HCT116 (cell line): Measurements from ENCODE around the gene FNDC3B. TPM values are rescaled to one million over a fixed set of nuclear protein-coding genes. Genes with fewer than 3 reads are reported as not detected.

Experiments used
- ATAC-seq: fragments of 200-7000 bp; cut with Tn5 transposase; 2 replicates; pipeline ENCODE4 v1.9.1; 2020; ENCODE audit warnings: mild to moderate bottlenecking, moderate library complexity
- BruUV-seq: library from RNA; stranded (reverse); fragments of 400-500 nt; replicated peaks from 2 replicates; lab custom pipeline; 2021; lab: Mats Ljungman, UMichigan
- CTCF ChIA-PET: fragments of 300-600 bp; sonication (Branson Sonifier 250); formaldehyde crosslinking; loops from one replicate; lab custom pipeline; 2021; ENCODE audit warnings: antibody characterized with exemption; lab: Charles Lee
- POLR2A ChIA-PET: fragments of 300-600, 350-600 bp; sonication (Branson Sonifier 250); formaldehyde crosslinking; loops from one replicate; lab custom pipeline; 2021; ENCODE audit warnings: antibody characterized with exemption; lab: Charles Lee
- RAD21 ChIA-PET, 2 experiments: fragments of 300-600 bp; sonication (Branson Sonifier 250); formaldehyde crosslinking; loops; one replicate each; lab custom pipeline; 2023; ENCODE audit warnings: low total read pairs in 2 of 2; ENCODE audit not compliant: uncharacterized antibody in 2 of 2, unreplicated experiment in 2 of 2, low non-redundant PET in 1 of 2; lab: Charles Lee
- DNase-seq: peaks from one replicate; pipeline ENCODE4 v3.0.0-alpha.2; 2010; ENCODE audit warnings: low read depth, low spot score
- H2AFZ ChIP-seq: fragments of 200-600 bp; shearing (Covaris generic), sonication (generic); 2 replicates; pipeline ENCODE4 v1.6.1; 2017; ENCODE audit warnings: low read depth, mixed run types, mixed read lengths, antibody characterized with exemption, low read length; ENCODE audit not compliant: poor library complexity, severe bottlenecking
- H3K27ac ChIP-seq: 2 replicates; pipeline ENCODE4 v1.5.1; 2012; ENCODE audit warnings: low read depth, low read length
- H3K27me3 ChIP-seq: fragments of 200-600 bp; sonication (generic); 2 replicates; pipeline ENCODE4 v1.6.1; 2016; ENCODE audit warnings: mixed run types, low read length, mixed read lengths; ENCODE audit not compliant: insufficient read depth
- H3K36me3 ChIP-seq, 2 experiments: fragments of 200-500 bp in 1 of 2; fragments of 200-600 bp in 1 of 2; sonication (Bioruptor generic) in 1 of 2; sonication (generic) in 1 of 2; 2 replicates each; pipeline versions ENCODE4 v1.5.1 to v1.6.1; 2014 to 2016; ENCODE audit warnings: low read length in 2 of 2, inconsistent platforms in 1 of 2, mixed read lengths in 1 of 2, mixed run types in 1 of 2; ENCODE audit not compliant: insufficient read depth in 2 of 2, control insufficient read depth in 1 of 2
- H3K4me1 ChIP-seq, 2 experiments: fragments of 200-600 bp in 1 of 2; sonication (generic) in 1 of 2; 2 replicates each; pipeline versions ENCODE4 v1.5.1 to v1.6.1; 2012 to 2017; ENCODE audit warnings: low read length in 2 of 2, inconsistent platforms in 1 of 2, mild to moderate bottlenecking in 1 of 2, mixed read lengths in 1 of 2, mixed run types in 1 of 2, moderate library complexity in 1 of 2; ENCODE audit not compliant: insufficient read depth in 2 of 2, control insufficient read depth in 1 of 2
- H3K4me2 ChIP-seq: fragments of 200-600 bp; sonication (generic); 2 replicates; pipeline ENCODE4 v1.6.1; 2017; ENCODE audit warnings: mixed run types, low read length, mixed read lengths
- H3K4me3 ChIP-seq, 2 experiments: fragments of 200-600 bp in 1 of 2; sonication (generic) in 1 of 2; replicated peaks in 1 of 2; 2 replicates each; pipeline ENCODE4 v1.5.1; 2011 to 2016; ENCODE audit warnings: low read length in 2 of 2, control low read depth in 1 of 2, low read depth in 1 of 2, mild to moderate bottlenecking in 1 of 2, mixed read lengths in 1 of 2, mixed run types in 1 of 2
- H3K79me2 ChIP-seq: fragments of 200-600 bp; sonication (generic); 2 replicates; pipeline ENCODE4 v1.6.1; 2017; ENCODE audit warnings: mild to moderate bottlenecking, mixed run types, low read length, moderate library complexity, mixed read lengths; ENCODE audit not compliant: insufficient read depth
- H3K9ac ChIP-seq: fragments of 200-600 bp; sonication (generic); 2 replicates; pipeline ENCODE4 v1.6.1; 2016; ENCODE audit warnings: low read length, mixed read lengths
- H3K9me2 ChIP-seq: fragments of 200-600 bp; sonication (generic), shearing (Covaris generic); 2 replicates; pipeline ENCODE4 v1.6.1; 2017; ENCODE audit warnings: mixed run types, mild to moderate bottlenecking, moderate library complexity; ENCODE audit not compliant: insufficient read depth
- H3K9me3 ChIP-seq, 2 experiments: fragments of 200-500 bp in 1 of 2; fragments of 200-600 bp in 1 of 2; sonication (Bioruptor generic) in 1 of 2; sonication (generic) in 1 of 2; 2 replicates each; pipeline ENCODE4 v1.6.1; 2014 to 2017; ENCODE audit warnings: low read length in 2 of 2, mixed read lengths in 2 of 2, inconsistent platforms in 1 of 2, low read depth in 1 of 2, mild to moderate bottlenecking in 1 of 2, mixed run types in 1 of 2, moderate library complexity in 1 of 2; ENCODE audit not compliant: control insufficient read depth in 1 of 2, insufficient read depth in 1 of 2
- H4K20me1 ChIP-seq: fragments of 200-600 bp; sonication (generic), shearing (Covaris generic); 2 replicates; pipeline ENCODE4 v1.6.1; 2017; ENCODE audit warnings: mixed run types, mild to moderate bottlenecking, moderate library complexity; ENCODE audit not compliant: insufficient read depth
- CBX3 ChIP-seq: IDR thresholded peaks from 2 replicates; pipeline ENCODE4 v1.6.1; 2012; ENCODE audit warnings: low read depth
- CEBPB ChIP-seq: IDR thresholded peaks from 2 replicates; pipeline ENCODE4 v1.6.1; 2012; ENCODE audit warnings: low read depth
- ELF1 ChIP-seq: IDR thresholded peaks from 2 replicates; pipeline ENCODE4 v1.6.1; 2012; ENCODE audit warnings: low read depth, borderline replicate concordance
- EZH2 ChIP-seq: fragments of 200-600 bp; sonication (generic); IDR thresholded peaks from 2 replicates; pipeline ENCODE4 v1.6.1; 2017; ENCODE audit warnings: antibody characterized with exemption, mixed run types
- EZH2phosphoT487 ChIP-seq: fragments of 200-600 bp; IDR thresholded peaks from 2 replicates; pipeline ENCODE4 v1.6.1; 2018; ENCODE audit warnings: antibody characterized with exemption, borderline replicate concordance
- RAD21 ChIP-seq: IDR thresholded peaks from 2 replicates; pipeline ENCODE4 v1.6.1; 2012; ENCODE audit warnings: low read depth, mild to moderate bottlenecking
- REST ChIP-seq: IDR thresholded peaks from 2 replicates; pipeline ENCODE4 v1.6.1; 2012; ENCODE audit warnings: low read depth
- TCF7L2 ChIP-seq: IDR thresholded peaks from 2 replicates; pipeline ENCODE4 v1.7.0; 2011; ENCODE audit warnings: borderline replicate concordance, inconsistent platforms; ENCODE audit not compliant: insufficient read depth, insufficient read length; ENCODE audit errors: extremely low read depth
- YY1 ChIP-seq: IDR thresholded peaks from 2 replicates; pipeline ENCODE4 v1.6.1; 2011; ENCODE audit warnings: low read length, low read depth, moderate library complexity, mild to moderate bottlenecking; ENCODE audit not compliant: insufficient replicate concordance; ENCODE audit errors: extremely low read depth
- ZFX ChIP-seq: fragments of 450-650 bp; IDR thresholded peaks from 2 replicates; pipeline ENCODE4 v1.6.1; 2017
- ZNF274 ChIP-seq: fragments of 200-500 bp; sonication (Bioruptor generic); IDR thresholded peaks from 2 replicates; pipeline ENCODE4 v1.6.1; 2014; ENCODE audit warnings: mild to moderate bottlenecking, low read depth, low read length, inconsistent platforms
- intact Hi-C: fragments of 100-400 bp; cut with micrococcal nuclease; formaldehyde crosslinking; loops from 2 replicates; pipeline ENCODE4 v1.10.0; 2022
- total RNA-seq: library from RNA; stranded (reverse); gene quantifications from one replicate; pipeline ENCODE4 v1.2.1, GENCODE V29; 2021; ENCODE audit not compliant: unreplicated experiment
- TF ChIP-seq, protein P1 (sequence below): IDR thresholded peaks from 2 replicates; pipeline ENCODE4 v1.6.1; 2012
- TF ChIP-seq, protein P2 (sequence below), 3 experiments: fragments of 200-600 bp in 1 of 3; sonication (generic) in 1 of 3; IDR thresholded peaks in 2 of 3; conservative IDR thresholded peaks in 1 of 3; 2 replicates each; pipeline ENCODE4 v1.5.1; 2012 to 2017; ENCODE audit warnings: low read depth in 2 of 3, low read length in 2 of 3, antibody characterized with exemption in 1 of 3, borderline replicate concordance in 1 of 3, control low read depth in 1 of 3, mild to moderate bottlenecking in 1 of 3, mixed read lengths in 1 of 3, mixed run types in 1 of 3, moderate library complexity in 1 of 3; ENCODE audit not compliant: insufficient read depth in 1 of 3

FNDC3B gene
- total RNA-seq, 1 experiment from 2014 or later = 45.7 TPM

- Histone ChIP-seq H3K4me3 (no peak overlapping the region), H3K9ac (no peak overlapping the region), H3K36me3 (no peaks in the 10 kb centered on the region), H3K4me2 (no peak overlapping the region), H2AFZ (no peak overlapping the region), H3K4me1 (peaks cover 0 to 15% of the 10 kb centered on the region in 2 experiments; a peak in 2 of 4 replicates), H3K79me2 (no peaks in the 10 kb centered on the region), H3K27ac (no peak overlapping the region), H3K27me3 (no peaks in the 10 kb centered on the region), H3K9me2 (no peaks in the 10 kb centered on the region), H4K20me1 (no peaks in the 10 kb centered on the region), H3K9me3 (no peaks in the 10 kb centered on the region)
- DNase-seq = no peak
- BruUV-seq = no TSS peak
- intact Hi-C loops = loop anchor here (10.0 kb wide), 1 partner anchor 303 kb away; no protein-coding TSS in a partner anchor
- ChIA-PET POLR2A (no interaction called here), CTCF (no interaction called here), RAD21 (no interaction called here)
- ATAC-seq = no peak
- TF ChIP-seq, protein P1, sequence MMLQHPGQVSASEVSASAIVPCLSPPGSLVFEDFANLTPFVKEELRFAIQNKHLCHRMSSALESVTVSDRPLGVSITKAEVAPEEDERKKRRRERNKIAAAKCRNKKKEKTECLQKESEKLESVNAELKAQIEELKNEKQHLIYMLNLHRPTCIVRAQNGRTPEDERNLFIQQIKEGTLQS = no peak
- no peak for TF ChIP-seq EZH2phosphoT487
- TF ChIP-seq CBX3 = no peak
- TF ChIP-seq TCF7L2 = no peak
- TF ChIP-seq, protein P2, sequence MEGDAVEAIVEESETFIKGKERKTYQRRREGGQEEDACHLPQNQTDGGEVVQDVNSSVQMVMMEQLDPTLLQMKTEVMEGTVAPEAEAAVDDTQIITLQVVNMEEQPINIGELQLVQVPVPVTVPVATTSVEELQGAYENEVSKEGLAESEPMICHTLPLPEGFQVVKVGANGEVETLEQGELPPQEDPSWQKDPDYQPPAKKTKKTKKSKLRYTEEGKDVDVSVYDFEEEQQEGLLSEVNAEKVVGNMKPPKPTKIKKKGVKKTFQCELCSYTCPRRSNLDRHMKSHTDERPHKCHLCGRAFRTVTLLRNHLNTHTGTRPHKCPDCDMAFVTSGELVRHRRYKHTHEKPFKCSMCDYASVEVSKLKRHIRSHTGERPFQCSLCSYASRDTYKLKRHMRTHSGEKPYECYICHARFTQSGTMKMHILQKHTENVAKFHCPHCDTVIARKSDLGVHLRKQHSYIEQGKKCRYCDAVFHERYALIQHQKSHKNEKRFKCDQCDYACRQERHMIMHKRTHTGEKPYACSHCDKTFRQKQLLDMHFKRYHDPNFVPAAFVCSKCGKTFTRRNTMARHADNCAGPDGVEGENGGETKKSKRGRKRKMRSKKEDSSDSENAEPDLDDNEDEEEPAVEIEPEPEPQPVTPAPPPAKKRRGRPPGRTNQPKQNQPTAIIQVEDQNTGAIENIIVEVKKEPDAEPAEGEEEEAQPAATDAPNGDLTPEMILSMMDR (IDR thresholded peaks at IDR 0.05 in 2 of 3, conservative IDR thresholded peaks at IDR 0.05 in 1 of 3; ENCODE audit: borderline replicate concordance in 1 of 3, insufficient read depth in 1 of 3, low read depth in 2 of 3, low read length in 2 of 3) = no peak
These were observed 7.4 kb upstream of the FNDC3B start for GRCh38 chr3:172031996-172032395.

DNA sequence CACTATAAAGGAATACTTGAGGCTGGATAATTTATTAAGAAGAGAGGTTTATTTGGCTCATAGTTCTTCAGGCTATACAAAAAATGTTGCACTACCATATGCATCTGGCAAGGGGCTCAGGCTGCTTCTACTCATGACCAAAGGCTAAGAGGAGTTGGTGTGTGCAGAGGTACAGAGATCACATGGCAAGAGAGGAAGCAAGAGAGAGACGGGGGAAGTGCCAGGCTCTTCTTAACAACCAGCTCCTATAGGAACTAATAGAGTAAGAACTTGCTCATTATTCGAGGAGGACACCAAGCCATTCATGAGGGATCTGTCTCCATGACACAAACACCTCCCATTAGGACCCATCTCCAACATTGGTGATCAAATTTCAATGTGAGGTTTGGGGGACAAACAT lies 6.0 kb upstream of the FNDC3B start:
- H3K4me2 ChIP-seq = no peak overlapping the region
- peaks cover under 1 to 19% of the 10 kb centered on the region in 2 experiments; a peak in 3 of 4 replicates for H3K4me1 ChIP-seq
- H3K9me3 ChIP-seq = no peaks in the 10 kb centered on the region
- H3K4me3 ChIP-seq = no peak overlapping the region
- ATAC-seq = no peak
- ChIA-PET POLR2A (no interaction called here), CTCF (no interaction called here), RAD21 (no interaction called here)
- no peaks in the 10 kb centered on the region for H3K36me3 ChIP-seq
- H3K27me3 ChIP-seq = no peaks in the 10 kb centered on the region
- no peaks in the 10 kb centered on the region for H3K79me2 ChIP-seq
- DNase-seq = no peak
- H3K9ac ChIP-seq = no peak overlapping the region
- no peaks in the 10 kb centered on the region for H4K20me1 ChIP-seq
- H3K9me2 ChIP-seq = no peaks in the 10 kb centered on the region
- intact Hi-C loops = loop anchor here (10.0 kb wide), 1 partner anchor 301 kb away; no protein-coding TSS in a partner anchor
- BruUV-seq = no TSS peak
- H2AFZ ChIP-seq = no peak overlapping the region
- H3K27ac ChIP-seq = no peak overlapping the region
- TF ChIP-seq ZFX (no peak), ELF1 (no peak), YY1 (no peak), ZNF274 (no peak), CBX3 (no peak), EZH2phosphoT487 (no peak), CEBPB (no peak), REST (no peak), EZH2 (no peak), RAD21 (no peak)
- TF ChIP-seq, protein P1 = no peak
